Transverse colon (tissue), 4 donors: ENCODE results near the gene HIVEP3. TPM values are rescaled to one million over a fixed set of nuclear protein-coding genes. Genes with fewer than 3 reads are reported as not detected.

ENCODE experiments used
- DNase-seq: peaks from one replicate; pipeline ENCODE4 v3.0.0-alpha.2; 2019
- H3K27ac ChIP-seq, 4 donors: fragments of 200-600 bp; sonication (generic); 2 replicates each; pipeline ENCODE4 v1.5.1; 2016 to 2018; ENCODE audit warnings: inconsistent platforms in 4 of 4
- H3K27me3 ChIP-seq: fragments of 200-600 bp; sonication (generic); 2 replicates; pipeline ENCODE4 v1.5.1; 2017; ENCODE audit warnings: inconsistent platforms
- H3K36me3 ChIP-seq, 4 donors: fragments of 200-600 bp; sonication (generic); 2 replicates each; pipeline ENCODE4 v1.5.1; 2017 to 2019; ENCODE audit warnings: inconsistent platforms in 4 of 4
- H3K4me1 ChIP-seq, 4 donors: fragments of 200-600 bp; sonication (generic); 2 replicates each; pipeline ENCODE4 v1.5.1; 2017 to 2020; ENCODE audit warnings: inconsistent platforms in 4 of 4
- H3K4me3 ChIP-seq, 4 donors: fragments of 200-600 bp; sonication (generic); 1 replicate in 1 of 4; 2 replicates in 3 of 4; pipeline versions ENCODE4 v1.5.1 to v1.6.1; 2017 to 2019; ENCODE audit warnings: inconsistent platforms in 4 of 4
- H3K9me3 ChIP-seq, 2 donors: fragments of 200-600 bp; sonication (generic); 2 replicates each; pipeline ENCODE4 v1.5.1; 2017 to 2019; ENCODE audit warnings: inconsistent platforms in 2 of 2
- CTCF ChIP-seq, 5 experiments: fragments of 200-600 bp in 3 of 5; fragments of 450-650 bp in 2 of 5; sonication (generic) in 3 of 5; IDR thresholded peaks; 1 replicate in 2 of 5; 2 replicates in 3 of 5; pipeline ENCODE4 v1.5.1; 2016 to 2017; ENCODE audit warnings: antibody characterized with exemption in 5 of 5, inconsistent platforms in 3 of 5, mild to moderate bottlenecking in 2 of 5, moderate library complexity in 1 of 5
- EP300 ChIP-seq: sonication (generic); formaldehyde crosslinking; IDR thresholded peaks from one replicate; pipeline ENCODE4 v1.6.1; 2017; ENCODE audit warnings: antibody characterized with exemption, low read depth
- POLR2A ChIP-seq: fragments of 450-650 bp; IDR thresholded peaks from one replicate; pipeline ENCODE4 v1.6.1; 2016; ENCODE audit warnings: antibody characterized with exemption, mild to moderate bottlenecking, moderate library complexity
- POLR2AphosphoS5 ChIP-seq, 3 donors: sonication (generic); formaldehyde crosslinking; IDR thresholded peaks; one replicate each; pipeline ENCODE4 v1.6.1; 2016; ENCODE audit warnings: antibody characterized with exemption in 3 of 3
- WGBS, 2 donors: methylation state at CpG; one replicate each; pipeline ENCODE4 v1.1.5; 2018; ENCODE audit warnings: low coverage in 1 of 2; 5-methylcytosine and 5-hydroxymethylcytosine counted together
- in situ Hi-C, 4 donors: fragments of 200-750 bp; cut with MboI; loops; one replicate each; pipeline versions ENCODE4 v1.15.0 to v1.15.1; 2017; ENCODE audit warnings: low sequenced_read_pairs in 3 of 4, low pct_ligation_motif_present in 1 of 4, low pct_unique_long_range_greater_than_20kb in 1 of 4
- intact Hi-C: fragments of 100-400 bp; cut with DNase I; formaldehyde crosslinking; loops from one replicate; pipeline ENCODE4 v1.15.1; 2023; ENCODE audit warnings: low total_unique reads
- total RNA-seq, 4 donors: library from RNA; depleted of rRNA; stranded (reverse); fragments of >200 nt; gene quantifications; one replicate each; pipeline ENCODE4 v1.1.0, GENCODE V29; 2016

The HIVEP3 gene
- total RNA-seq, 4 donors from 2014 or later = 3.7 to 15.0 (median 5.2) TPM

GRCh38 chr1:41629571-41629970 is 289.2 kb downstream of the HIVEP3 start:
- TF ChIP-seq POLR2AphosphoS5 (IDR thresholded peaks at IDR 0.05) = no peak
- no peak for TF ChIP-seq EP300
- no peak for TF ChIP-seq CTCF (IDR thresholded peaks at IDR 0.05)
- no peak for TF ChIP-seq POLR2A
- intact Hi-C loops = no loop called here

GRCh38 chr1:41629141-41629540 is 289.6 kb downstream of the HIVEP3 start:
- Histone ChIP-seq H3K4me1 (no peaks in the 10 kb centered on the region), H3K4me3 (no peak overlapping the region), H3K27ac (no peak overlapping the region), H3K27me3 (no peaks in the 10 kb centered on the region), H3K9me3 (no peaks in the 10 kb centered on the region), H3K36me3 (no peaks in the 10 kb centered on the region)
- DNase-seq = no peak
- TF ChIP-seq CTCF (IDR thresholded peaks at IDR 0.05) (no peak), EP300 (no peak), POLR2A (no peak), POLR2AphosphoS5 (IDR thresholded peaks at IDR 0.05) (no peak)
- WGBS, 2 donors = 78 to 100% methylated on average over 2 to 3 of the region's 3 CpGs
- in situ Hi-C loops (no loop called here), intact Hi-C loops (no loop called here)

More at GRCh38 chr1:41629571-41629970, 289.2 kb downstream of the HIVEP3 start:
- Histone ChIP-seq H3K4me1 (no peaks in the 10 kb centered on the region), H3K27ac (no peak overlapping the region), H3K36me3 (no peaks in the 10 kb centered on the region), H3K27me3 (no peaks in the 10 kb centered on the region), H3K9me3 (no peaks in the 10 kb centered on the region), H3K4me3 (no peak overlapping the region)
- in situ Hi-C loops = no loop called here
- no peak for DNase-seq
- 80 to 90% methylated on average over 6 to 9 of the region's 9 CpGs for WGBS, 2 donors

GRCh38 chr1:41627491-41628280 is 291.0 kb downstream of the HIVEP3 start:
- Histone ChIP-seq H3K9me3 (no peaks in the 10 kb centered on the region), H3K4me1 (peaks cover 0 to 8% (median 0%) of the 10 kb centered on the region in 4 donors), H3K36me3 (no peaks in the 10 kb centered on the region), H3K27ac (no peak overlapping the region), H3K27me3 (no peaks in the 10 kb centered on the region), H3K4me3 (no peak overlapping the region)
- WGBS, 2 donors = 97% methylated on average over 5 of the region's 5 CpGs; no CpG with 5 or more reads in 1 of the 2 donors
- TF ChIP-seq POLR2AphosphoS5 (IDR thresholded peaks at IDR 0.05) (no peak), CTCF (IDR thresholded peaks at IDR 0.05) (no peak), POLR2A (no peak), EP300 (no peak)
- intact Hi-C loops = no loop called here
- no peak for DNase-seq
- in situ Hi-C loops = no loop called here

- H3K27me3 ChIP-seq = no peaks in the 10 kb centered on the region
- 70 to 72% methylated on average over 2 to 10 of the region's 10 CpGs for WGBS, 2 donors
- H3K4me3 ChIP-seq = no peak overlapping the region
- intact Hi-C loops = no loop called here
- no peak for DNase-seq
- H3K9me3 ChIP-seq = no peaks in the 10 kb centered on the region
- H3K27ac ChIP-seq = no peak overlapping the region
- TF ChIP-seq CTCF (IDR thresholded peaks at IDR 0.05) (no peak), EP300 (no peak), POLR2A (no peak), POLR2AphosphoS5 (IDR thresholded peaks at IDR 0.05) (no peak)
- H3K36me3 ChIP-seq = no peaks in the 10 kb centered on the region
- peaks cover 0 to 8% (median 0%) of the 10 kb centered on the region in 4 donors for H3K4me1 ChIP-seq
- in situ Hi-C loops = no loop called here
Observed at GRCh38 chr1:41626616-41627375, 291.9 kb downstream of the HIVEP3 start.
